Peyer's patch (tissue), 4 donors: ENCODE results near the gene AKAP13.

Experiments
- POLR2A ChIP-seq, 2 donors: fragments of 450-650 bp; IDR thresholded peaks; one replicate each; pipeline ENCODE4 v1.5.1; 2017; ENCODE audit warnings: antibody characterized with exemption in 2 of 2, mild to moderate bottlenecking in 2 of 2, moderate library complexity in 2 of 2
- TF ChIP-seq, protein P1 (sequence below), 6 experiments: fragments of 450-650 bp in 4 of 6; fragments of 200-600 bp in 2 of 6; sonication (generic) in 1 of 6; IDR thresholded peaks; one replicate each; pipeline ENCODE4 v1.5.1; 2017 to 2019; ENCODE audit warnings: antibody characterized with exemption in 6 of 6, mild to moderate bottlenecking in 3 of 6, moderate library complexity in 1 of 6

DNA sequence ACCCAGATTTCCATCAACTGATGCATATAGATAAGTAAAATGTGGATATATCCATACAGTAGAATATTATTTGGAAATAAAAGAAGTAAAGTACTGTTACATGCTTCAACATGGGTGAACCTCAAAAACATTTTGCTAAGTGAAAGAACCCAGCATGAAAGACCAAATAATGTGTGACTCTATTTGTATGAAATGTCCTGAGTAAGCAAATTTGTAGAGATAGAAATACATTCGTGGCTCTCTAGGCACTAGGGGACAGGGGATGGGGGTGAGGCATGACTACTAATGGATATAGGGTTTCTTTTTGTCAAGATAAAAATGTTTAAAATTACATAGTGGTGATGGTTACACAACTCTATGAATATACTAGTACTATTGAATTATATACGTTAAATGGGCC is 250.6 kb downstream of the AKAP13 start:
- TF ChIP-seq, protein P1, sequence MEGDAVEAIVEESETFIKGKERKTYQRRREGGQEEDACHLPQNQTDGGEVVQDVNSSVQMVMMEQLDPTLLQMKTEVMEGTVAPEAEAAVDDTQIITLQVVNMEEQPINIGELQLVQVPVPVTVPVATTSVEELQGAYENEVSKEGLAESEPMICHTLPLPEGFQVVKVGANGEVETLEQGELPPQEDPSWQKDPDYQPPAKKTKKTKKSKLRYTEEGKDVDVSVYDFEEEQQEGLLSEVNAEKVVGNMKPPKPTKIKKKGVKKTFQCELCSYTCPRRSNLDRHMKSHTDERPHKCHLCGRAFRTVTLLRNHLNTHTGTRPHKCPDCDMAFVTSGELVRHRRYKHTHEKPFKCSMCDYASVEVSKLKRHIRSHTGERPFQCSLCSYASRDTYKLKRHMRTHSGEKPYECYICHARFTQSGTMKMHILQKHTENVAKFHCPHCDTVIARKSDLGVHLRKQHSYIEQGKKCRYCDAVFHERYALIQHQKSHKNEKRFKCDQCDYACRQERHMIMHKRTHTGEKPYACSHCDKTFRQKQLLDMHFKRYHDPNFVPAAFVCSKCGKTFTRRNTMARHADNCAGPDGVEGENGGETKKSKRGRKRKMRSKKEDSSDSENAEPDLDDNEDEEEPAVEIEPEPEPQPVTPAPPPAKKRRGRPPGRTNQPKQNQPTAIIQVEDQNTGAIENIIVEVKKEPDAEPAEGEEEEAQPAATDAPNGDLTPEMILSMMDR (IDR thresholded peaks at IDR 0.05), result no peak
- no peak for TF ChIP-seq POLR2A (IDR thresholded peaks at IDR 0.05)
